Measurements from ENCODE around the gene KIF18B.

The KIF18B gene

GRCh38 chr17:44947461-44948314, at the start of gene KIF18B:
KIF18B (minus strand) TSS chr17:44947773; CDS start chr17:44936344, 11,429 bp downstream.
- DNase-seq: peak; percentile 90

GRCh38 chr17:44996304-44996703, 48.7 kb upstream of the KIF18B start:
- DNase-seq: no peak

- no peak for DNase-seq
These were observed 47.9 kb upstream of the KIF18B start for GRCh38 chr17:44995436-44996001.

GRCh38 chr17:44992242-44992939, 44.8 kb upstream of the KIF18B start:
- no peak for DNase-seq

GRCh38 chr17:44990994-44991393, 43.4 kb upstream of the KIF18B start:
- no peak for DNase-seq

- no peak for DNase-seq
These were observed 42.1 kb upstream of the KIF18B start for GRCh38 chr17:44989552-44990138.

- DNase-seq: no peak
These were observed 40.7 kb upstream of the KIF18B start for GRCh38 chr17:44988044-44988942.

- no peak for DNase-seq
These were observed 36.0 kb upstream of the KIF18B start for GRCh38 chr17:44983563-44983962.

- DNase-seq: no peak
These were observed 34.6 kb upstream of the KIF18B start for GRCh38 chr17:44982113-44982702.

GRCh38 chr17:44981221-44981968, 33.8 kb upstream of the KIF18B start:
- DNase-seq: no peak

GRCh38 chr17:44979426-44979995, 31.9 kb upstream of the KIF18B start:
- DNase-seq: no peak

GRCh38 chr17:44978807-44979206, 31.2 kb upstream of the KIF18B start:
- no peak for DNase-seq

GRCh38 chr17:44977814-44978550, 30.4 kb upstream of the KIF18B start:
- no peak for DNase-seq

GRCh38 chr17:44977065-44977464, 29.5 kb upstream of the KIF18B start:
- DNase-seq: no peak

GRCh38 chr17:44976206-44976605, 28.6 kb upstream of the KIF18B start:
- no peak for DNase-seq

- DNase-seq: no peak
These were observed 25.4 kb upstream of the KIF18B start for GRCh38 chr17:44972953-44973352.

GRCh38 chr17:44971776-44972483, 24.4 kb upstream of the KIF18B start:
- DNase-seq: no peak

GRCh38 chr17:44970136-44970741, 22.7 kb upstream of the KIF18B start:
- DNase-seq: no peak

Measured in CD4-positive, alpha-beta T cell treated with Interleukin-15 for 1 hour (primary cell).